A549 treated with AZD9567 at 1 μM for 4 hours (cell line): ENCODE measurements around the gene MNAT1. TPM values are rescaled to one million over a fixed set of nuclear protein-coding genes. Genes with fewer than 3 reads are reported as not detected.

Experiments used
- total RNA-seq: library from RNA; stranded (reverse); fragments of 200-300 nt; extraction: Qiagen RNA extraction; gene quantifications from 5 replicates; pipeline ENCODE4 v1.2.3, GENCODE V29; 2022; ENCODE audit not compliant: insufficient read depth

MNAT1 gene
- total RNA-seq, result 40.4 to 55.7 TPM (median 42.9 TPM) in 5 replicates

DNA sequence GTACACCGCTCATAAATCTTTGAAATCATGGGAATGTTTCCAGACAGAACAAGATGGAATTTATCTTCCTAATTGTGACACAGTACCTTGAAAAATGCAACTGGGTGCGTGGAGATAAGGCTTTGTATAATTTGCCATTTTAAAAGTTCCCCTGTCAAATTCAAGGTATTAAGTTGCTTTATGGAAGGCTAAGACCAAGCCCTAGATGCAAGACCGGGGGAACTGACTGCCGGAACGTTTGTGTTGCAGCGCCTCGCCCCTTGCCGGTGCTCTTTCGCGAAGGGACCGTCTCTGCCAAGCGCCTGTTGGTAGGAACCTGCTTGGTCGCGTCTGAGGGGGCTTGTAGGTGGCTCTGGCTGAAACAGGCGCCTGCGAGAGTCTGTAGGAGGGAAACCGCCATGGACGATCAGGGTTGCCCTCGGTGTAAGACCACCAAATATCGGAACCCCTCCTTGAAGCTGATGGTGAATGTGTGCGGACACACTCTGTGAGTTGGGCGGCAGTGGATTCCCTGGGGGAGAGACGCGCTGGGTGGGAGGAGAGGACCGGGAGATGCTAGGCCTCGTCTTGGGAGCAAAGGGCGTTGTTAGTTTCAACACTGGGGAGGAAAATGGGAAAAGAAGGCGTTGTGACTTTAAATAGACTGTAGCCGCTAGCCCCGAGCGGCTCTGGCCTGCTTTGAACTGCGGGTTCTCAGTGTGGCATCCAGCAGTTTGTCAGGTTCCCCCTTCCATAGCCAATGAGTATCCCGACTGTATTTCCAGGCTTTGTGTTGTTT is at the start of gene MNAT1:
TSS of gene MNAT1 (plus strand) at position 297 of the 778 bp plus-strand sequence. CDS start at position 399, 102 bp downstream.

DNA sequence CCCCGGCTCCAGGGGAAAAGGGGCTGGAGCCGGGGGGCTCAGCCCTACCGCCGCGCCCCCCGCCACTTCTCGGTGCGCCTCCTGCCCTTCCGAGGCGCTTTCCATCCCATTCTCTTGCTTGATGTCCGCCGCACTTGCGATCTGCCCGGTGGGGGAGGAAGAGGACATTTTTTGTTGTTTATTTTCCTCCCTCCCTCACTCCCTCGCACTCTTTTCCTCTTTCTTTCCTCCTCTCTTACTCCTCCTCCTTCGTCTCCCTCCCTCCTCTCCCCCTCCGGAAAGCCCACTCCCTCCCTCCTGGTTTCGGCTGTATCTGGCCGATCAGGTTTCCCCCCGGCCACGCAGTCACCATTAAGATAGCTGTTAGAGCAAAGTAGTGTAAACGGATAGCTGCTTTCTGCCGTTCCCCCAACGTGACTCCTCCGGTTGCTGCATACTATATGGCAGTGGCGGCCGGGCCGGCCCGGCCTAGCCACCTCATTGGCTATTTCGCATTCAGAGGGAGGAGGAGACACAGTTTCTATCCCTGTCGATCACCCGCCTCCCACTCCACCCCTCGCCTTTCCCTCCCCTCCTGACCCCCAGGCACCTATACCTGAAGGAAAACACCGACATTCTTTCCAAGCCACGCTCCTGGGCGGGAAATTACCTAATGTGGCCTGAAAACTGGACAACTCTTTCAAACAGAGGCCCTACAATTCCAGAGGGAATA is 10.5 kb upstream of the MNAT1 start, which contains the start of gene SIX4:
TSS of gene SIX4 (minus strand) at position 445 of the 712 bp plus-strand sequence. CDS start at position 168, 277 bp downstream.

DNA sequence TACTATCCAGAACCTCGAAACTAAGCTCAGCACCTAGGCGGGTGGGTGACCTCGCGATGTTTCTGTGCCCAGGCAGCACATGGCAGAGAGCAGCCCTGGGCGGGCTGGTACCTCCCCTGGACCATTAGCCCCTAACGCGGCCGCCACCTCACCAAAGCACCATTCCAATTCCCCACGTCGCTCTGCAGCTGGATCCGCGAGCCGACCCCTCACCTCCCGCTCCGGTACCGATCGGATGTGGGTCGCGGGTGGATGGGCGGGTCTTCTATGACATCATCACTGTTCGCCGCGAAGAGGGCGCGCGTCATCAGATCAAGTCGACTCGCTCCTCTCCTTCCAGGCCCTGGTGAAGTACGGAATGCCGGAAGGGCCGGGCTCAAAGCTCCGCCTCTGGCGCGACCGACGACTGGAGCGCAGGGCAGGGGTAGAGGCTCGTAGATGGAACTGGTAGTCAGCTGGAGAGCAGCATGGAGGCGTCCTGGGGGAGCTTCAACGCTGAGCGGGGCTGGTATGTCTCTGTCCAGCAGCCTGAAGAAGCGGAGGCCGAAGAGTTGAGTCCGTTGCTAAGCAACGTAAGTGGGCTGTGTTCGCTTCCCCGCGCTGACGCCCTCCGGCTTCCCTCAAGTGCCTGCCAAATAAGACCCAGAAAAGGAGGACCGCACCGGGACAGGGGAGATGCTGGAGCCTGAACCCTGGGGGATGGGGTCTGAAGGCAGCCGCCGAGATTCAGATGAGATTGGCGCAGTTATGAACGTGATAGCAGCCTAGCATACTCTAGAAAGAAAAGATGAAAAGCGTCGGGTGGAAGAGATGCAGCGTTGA is 246.5 kb downstream of the MNAT1 start, which contains the start of the genes SLC38A6 and TRMT5:
TSS of gene SLC38A6 (plus strand) at position 435 of the 822 bp plus-strand sequence. CDS start at position 468, 33 bp downstream.
TSS of gene TRMT5 (minus strand) at position 269 of the 822 bp plus-strand sequence. CDS start at position 163, 106 bp downstream.

Other genes with a start within 250 kb of the MNAT1 start
- gene C14orf39, start 248.7 kb upstream of the MNAT1 start, total RNA-seq, result 0.25 TPM in 1 of 5 replicates, not detected in the others
- gene SIX6, start 225.6 kb upstream of the MNAT1 start, total RNA-seq, result not detected in 5 replicates
- gene SIX1, start 85.3 kb upstream of the MNAT1 start, total RNA-seq, result 6.5 to 10.0 TPM (median 8.6 TPM) in 5 replicates
- 2.1 to 4.4 TPM (median 2.9 TPM) in 5 replicates for gene SIX4, start 10.4 kb upstream of the MNAT1 start, total RNA-seq
- 13.1 to 16.0 TPM (median 15.6 TPM) in 5 replicates for gene TRMT5, start 246.3 kb downstream of the MNAT1 start, total RNA-seq
- 9.7 to 20.6 TPM (median 18.5 TPM) in 5 replicates for gene SLC38A6, start 246.5 kb downstream of the MNAT1 start, total RNA-seq